Ishikawa (cell line): ENCODE results near the gene MACROD2.

Experiments used
- CEBPB ChIP-seq: IDR thresholded peaks from 2 replicates; pipeline ENCODE4 v1.6.1; 2012
- CREB1 ChIP-seq: IDR thresholded peaks from 2 replicates; pipeline ENCODE4 v1.6.1; 2012; ENCODE audit warnings: low read depth
- EGR1 ChIP-seq: IDR thresholded peaks from 2 replicates; pipeline ENCODE4 v1.6.1; 2012
- EP300 ChIP-seq: IDR thresholded peaks from 2 replicates; pipeline ENCODE4 v1.6.1; 2012; ENCODE audit warnings: borderline replicate concordance
- FOXM1 ChIP-seq: IDR thresholded peaks from 2 replicates; pipeline ENCODE4 v1.6.1; 2012; ENCODE audit warnings: low read depth, borderline replicate concordance
- NFIC ChIP-seq: IDR thresholded peaks from 2 replicates; pipeline ENCODE4 v1.6.1; 2012
- RAD21 ChIP-seq: IDR thresholded peaks from 2 replicates; pipeline ENCODE4 v1.6.1; 2012; ENCODE audit warnings: low read depth
- REST ChIP-seq: IDR thresholded peaks from 2 replicates; pipeline ENCODE4 v1.6.1; 2012; ENCODE audit warnings: low read depth, mild to moderate bottlenecking
- TAF1 ChIP-seq: IDR thresholded peaks from 2 replicates; pipeline ENCODE4 v1.6.1; 2012; ENCODE audit warnings: low read depth, mild to moderate bottlenecking
- TCF12 ChIP-seq: IDR thresholded peaks from 2 replicates; pipeline ENCODE4 v1.6.1; 2012; ENCODE audit warnings: low read depth
- TEAD4 ChIP-seq: IDR thresholded peaks from 2 replicates; pipeline ENCODE4 v1.6.1; 2012
- USF1 ChIP-seq: IDR thresholded peaks from 2 replicates; pipeline ENCODE4 v1.6.1; 2012
- YY1 ChIP-seq: IDR thresholded peaks from 2 replicates; pipeline ENCODE4 v1.6.1; 2012; ENCODE audit warnings: low read depth
- ZBTB7A ChIP-seq: IDR thresholded peaks from 2 replicates; pipeline ENCODE4 v1.6.1; 2012; ENCODE audit warnings: low read depth
- TF ChIP-seq, protein P1 (sequence below): IDR thresholded peaks from 2 replicates; pipeline ENCODE4 v1.6.1; 2012

MACROD2 gene

GRCh38 chr20:15375836-15376235 is 1380.5 kb downstream of the MACROD2 start:
- no peak for TF ChIP-seq TCF12
- no peak for TF ChIP-seq TEAD4
- no peak for TF ChIP-seq YY1
- TF ChIP-seq CREB1 = no peak
- no peak for TF ChIP-seq RAD21
- TF ChIP-seq EGR1 = no peak
- TF ChIP-seq NFIC = no peak
- TF ChIP-seq USF1 = no peak
- TF ChIP-seq REST = no peak
- TF ChIP-seq ZBTB7A = no peak
- TF ChIP-seq CEBPB = no peak
- no peak for TF ChIP-seq EP300

GRCh38 chr20:15378151-15378550 is 1382.8 kb downstream of the MACROD2 start:
- TF ChIP-seq FOXM1 (no peak), NFIC (no peak), ZBTB7A (no peak), TAF1 (no peak), YY1 (no peak), TCF12 (no peak), USF1 (no peak), RAD21 (no peak), CEBPB (no peak), EGR1 (no peak), EP300 (no peak), TEAD4 (no peak), CREB1 (no peak), REST (no peak)
- TF ChIP-seq, protein P1, sequence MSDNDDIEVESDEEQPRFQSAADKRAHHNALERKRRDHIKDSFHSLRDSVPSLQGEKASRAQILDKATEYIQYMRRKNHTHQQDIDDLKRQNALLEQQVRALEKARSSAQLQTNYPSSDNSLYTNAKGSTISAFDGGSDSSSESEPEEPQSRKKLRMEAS = no peak

DNA sequence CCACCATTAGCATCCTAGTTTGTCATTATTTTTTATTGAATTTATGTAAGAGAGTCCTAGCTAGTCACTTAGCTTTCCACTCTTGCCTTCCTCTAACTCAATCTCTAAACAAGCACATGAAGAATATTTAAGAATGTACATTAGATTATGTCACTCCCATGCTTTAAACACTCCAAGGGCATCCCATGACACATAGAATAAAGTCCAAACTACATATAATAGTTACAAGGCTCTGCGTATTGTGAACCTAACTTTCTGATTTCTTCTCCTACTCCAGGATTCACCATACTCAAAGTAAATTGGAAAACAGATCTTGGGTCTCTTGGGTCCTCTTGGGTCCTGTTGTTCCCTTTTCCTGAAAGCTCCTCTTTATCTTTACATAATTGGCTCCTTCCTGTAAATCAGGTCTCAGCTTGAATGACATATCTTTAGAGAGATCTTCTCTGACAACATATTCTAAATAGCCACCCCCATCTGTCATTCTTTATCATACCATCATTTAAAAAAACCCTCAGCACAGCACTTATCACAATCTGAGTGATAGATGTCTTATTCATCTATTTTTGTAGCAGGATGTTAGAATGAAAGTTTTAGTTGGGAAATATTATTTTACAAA is 1384.5 kb downstream of the MACROD2 start:
- TF ChIP-seq RAD21 (no peak), NFIC (no peak), TAF1 (no peak), CEBPB (no peak), REST (no peak), CREB1 (no peak), FOXM1 (no peak), YY1 (no peak), EP300 (no peak), USF1 (no peak), TCF12 (no peak)
- TF ChIP-seq, protein P1 = no peak

GRCh38 chr20:15380770-15381169 is 1385.5 kb downstream of the MACROD2 start:
- no peak for TF ChIP-seq EGR1
- no peak for TF ChIP-seq CEBPB
- TF ChIP-seq TEAD4 = no peak
- no peak for TF ChIP-seq NFIC
- no peak for TF ChIP-seq TCF12
- TF ChIP-seq, protein P1 = no peak
- TF ChIP-seq CREB1 = no peak
- no peak for TF ChIP-seq EP300
- no peak for TF ChIP-seq USF1
- TF ChIP-seq FOXM1 = no peak
- TF ChIP-seq TAF1 = no peak
- no peak for TF ChIP-seq YY1
- TF ChIP-seq REST = no peak
- TF ChIP-seq RAD21 = no peak
- TF ChIP-seq ZBTB7A = no peak
